Measurements from ENCODE around the gene RAP2B. TPM values are rescaled to one million over a fixed set of nuclear protein-coding genes. Genes with fewer than 3 reads are reported as not detected.

Gene RAP2B
- total and polyA plus RNA-seq, 2 donors (not counting 1 experiment from before 2014, with no cell fraction given), result 2.8 to 16.9 TPM

- no peak for ATAC-seq (ENCODE audit: low read depth)
- H3K36me3 ChIP-seq (replicated peaks in 1 of 2; ENCODE audit: control extremely low read depth in 1 of 2, control insufficient read depth in 1 of 2, extremely low read depth in 1 of 2, insufficient read depth in 2 of 2, low read length in 1 of 2), result no peaks in the 10 kb centered on the region
- Mint-ChIP-seq H3K9me3 (ENCODE audit: insufficient read depth) (no peaks in the 10 kb centered on the region), H3K27me3 (peaks cover 13% of the 10 kb centered on the region), H3K4me1 (peaks cover 2% of the 10 kb centered on the region), H3K27ac (no peak overlapping the region), H3K4me3 (no peak overlapping the region)
- 96% methylated on average over 4 of the region's 11 CpGs for WGBS (ENCODE audit: insufficient coverage)
- no peak overlapping the region for H2AFZ ChIP-seq (ENCODE audit: insufficient read depth, low read depth, low read length, poor library complexity, severe bottlenecking)
- no peak for TF ChIP-seq EZH2 (IDR thresholded peaks at IDR 0.05; ENCODE audit: borderline replicate concordance, insufficient read depth, low read depth, low read length, poor library complexity, severe bottlenecking)
- no peak for TF ChIP-seq CTCF (IDR thresholded peaks at IDR 0.05)
- no peak overlapping the region for H3K9ac ChIP-seq (ENCODE audit: low read length)
- no peak overlapping the region for H3K27ac ChIP-seq (ENCODE audit: low read length in 2 of 2)
- H3K9me3 ChIP-seq (ENCODE audit: control extremely low read depth in 1 of 3, control insufficient read depth in 2 of 3, insufficient read depth in 1 of 3, low read length in 2 of 3), result peaks cover 0 to 3% (median 0%) of the 10 kb centered on the region in 3 donors
- H3K4me2 ChIP-seq (replicated peaks; ENCODE audit: low read depth, low read length, poor library complexity, severe bottlenecking), result no peak overlapping the region
- H3K27me3 ChIP-seq (replicated peaks in 1 of 4; ENCODE audit: control extremely low read depth in 1 of 4, control insufficient read depth in 3 of 4, insufficient read depth in 4 of 4, low read length in 3 of 4), result no peaks in the 10 kb centered on the region
- no peak overlapping the region for H3K4me3 ChIP-seq (ENCODE audit: control extremely low read depth in 1 of 5, extremely low read depth in 1 of 5, insufficient read depth in 1 of 5, low read depth in 2 of 5, low read length in 4 of 5)
- no peaks in the 10 kb centered on the region for H3K79me2 ChIP-seq (ENCODE audit: control insufficient read depth, insufficient read depth, low read length)
- DNase-seq, result no peak
- intact Hi-C loops (cut with micrococcal nuclease), result no loop called here
- ChIA-PET POLR2A (no interaction called here), CTCF (no interaction called here)
- no peaks in the 10 kb centered on the region for H3K4me1 ChIP-seq (ENCODE audit: control insufficient read depth in 2 of 2, insufficient read depth in 2 of 2, low read length in 2 of 2)
- no peaks in the 10 kb centered on the region for H4K20me1 ChIP-seq (ENCODE audit: control insufficient read depth, insufficient read depth, low read length, poor library complexity, severe bottlenecking)
Observed at GRCh38 chr3:153129426-153129825, 32.6 kb upstream of the RAP2B start.

GRCh38 chr3:153129866-153130265, 32.2 kb upstream of the RAP2B start:
- ChIA-PET POLR2A (no interaction called here), CTCF (no interaction called here)
- Mint-ChIP-seq H3K4me3 (no peak overlapping the region), H3K27ac (no peak overlapping the region), H3K4me1 (peaks cover 2% of the 10 kb centered on the region), H3K27me3 (peaks cover 13% of the 10 kb centered on the region), H3K9me3 (ENCODE audit: insufficient read depth) (no peaks in the 10 kb centered on the region)
- DNase-seq (no peak), ATAC-seq (ENCODE audit: low read depth) (no peak)
- WGBS (ENCODE audit: insufficient coverage), result no CpG with 5 or more reads among the region's 3 CpGs
- Histone ChIP-seq H2AFZ (ENCODE audit: insufficient read depth, low read depth, low read length, poor library complexity, severe bottlenecking) (no peak overlapping the region), H3K4me1 (ENCODE audit: control insufficient read depth in 2 of 2, insufficient read depth in 2 of 2, low read length in 2 of 2) (no peaks in the 10 kb centered on the region), H3K4me2 (replicated peaks; ENCODE audit: low read depth, low read length, poor library complexity, severe bottlenecking) (no peak overlapping the region), H3K9me3 (ENCODE audit: control extremely low read depth in 1 of 3, control insufficient read depth in 2 of 3, insufficient read depth in 1 of 3, low read length in 2 of 3) (peaks cover 0 to 2% (median 0%) of the 10 kb centered on the region in 3 donors), H3K27me3 (replicated peaks in 1 of 4; ENCODE audit: control extremely low read depth in 1 of 4, control insufficient read depth in 3 of 4, insufficient read depth in 4 of 4, low read length in 3 of 4) (no peaks in the 10 kb centered on the region), H3K4me3 (ENCODE audit: control extremely low read depth in 1 of 5, extremely low read depth in 1 of 5, insufficient read depth in 1 of 5, low read depth in 2 of 5, low read length in 4 of 5) (no peak overlapping the region), H3K27ac (ENCODE audit: low read length in 2 of 2) (no peak overlapping the region), H4K20me1 (ENCODE audit: control insufficient read depth, insufficient read depth, low read length, poor library complexity, severe bottlenecking) (no peaks in the 10 kb centered on the region), H3K36me3 (replicated peaks in 1 of 2; ENCODE audit: control extremely low read depth in 1 of 2, control insufficient read depth in 1 of 2, extremely low read depth in 1 of 2, insufficient read depth in 2 of 2, low read length in 1 of 2) (no peaks in the 10 kb centered on the region), H3K79me2 (ENCODE audit: control insufficient read depth, insufficient read depth, low read length) (no peaks in the 10 kb centered on the region), H3K9ac (ENCODE audit: low read length) (no peak overlapping the region)
- intact Hi-C loops (cut with micrococcal nuclease), result no loop called here
- no peak for TF ChIP-seq EZH2 (IDR thresholded peaks at IDR 0.05; ENCODE audit: borderline replicate concordance, insufficient read depth, low read depth, low read length, poor library complexity, severe bottlenecking)
- TF ChIP-seq CTCF (IDR thresholded peaks at IDR 0.05), result no peak

Measured in B cell (primary cell).